Measurements from ENCODE around the gene NT5DC4.

The NT5DC4 gene

DNA sequence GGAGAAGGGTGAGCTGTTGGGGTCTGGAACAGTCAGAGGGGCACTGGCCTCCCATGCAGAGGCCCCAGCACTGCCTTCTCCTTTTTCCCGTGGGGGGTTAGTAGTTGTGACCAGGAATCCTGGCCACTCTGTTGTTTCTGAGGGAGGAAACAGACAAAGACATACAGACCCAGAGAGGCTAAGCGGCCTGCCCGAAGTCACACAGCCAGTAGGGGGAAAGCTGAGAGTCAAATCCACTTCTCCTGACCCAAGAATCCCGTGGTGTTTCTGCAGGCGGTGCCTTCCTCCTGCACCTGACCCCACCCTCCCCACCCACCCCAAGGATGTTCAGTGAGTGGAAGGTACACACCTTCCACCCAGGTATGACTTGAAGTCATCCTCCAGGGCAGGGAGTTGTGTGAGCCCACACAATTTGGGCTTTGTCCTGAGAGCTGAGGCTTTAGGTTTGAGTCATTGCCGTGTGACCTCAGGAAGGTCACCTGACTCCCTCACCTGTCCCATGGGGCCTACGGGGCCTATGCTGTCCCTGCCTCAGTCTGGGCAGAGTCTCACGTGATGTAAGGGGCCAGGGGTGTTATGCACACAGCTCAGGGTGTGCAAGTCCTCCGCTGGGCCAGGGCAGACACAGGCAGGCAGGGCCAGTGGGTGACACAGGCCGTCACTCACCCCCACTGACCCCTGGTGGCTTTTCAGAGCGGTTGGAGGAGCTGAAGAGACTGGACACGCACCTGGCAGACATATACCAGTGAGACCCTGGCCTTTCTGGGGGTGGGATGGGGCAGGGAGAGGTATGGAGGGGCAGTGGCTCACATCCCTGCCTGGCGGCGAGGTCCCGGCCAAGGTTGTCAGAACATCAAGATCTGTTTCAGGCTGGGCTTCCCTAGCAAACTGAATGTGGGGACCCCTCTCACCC lies 5.0 kb downstream of the NT5DC4 start:
- Histone ChIP-seq H3K4me2 (ENCODE audit: low read depth, low read length) (no peak overlapping the region), H3K9me3 (replicated peaks; ENCODE audit: insufficient read depth, low read length) (no peaks in the 10 kb centered on the region), H3K27me3 (replicated peaks; ENCODE audit: insufficient read depth, low read length) (peaks cover 6% of the 10 kb centered on the region; the same call in 1 of the 2 replicates), H3K27ac (ENCODE audit: low read length) (no peak overlapping the region), H2AFZ (ENCODE audit: low read length) (no peak overlapping the region), H3K36me3 (replicated peaks; ENCODE audit: insufficient read depth, low read length) (no peaks in the 10 kb centered on the region), H3K79me2 (ENCODE audit: low read length) (no peaks in the 10 kb centered on the region), H4K20me1 (ENCODE audit: insufficient read depth, low read length) (no peaks in the 10 kb centered on the region), H3K4me1 (ENCODE audit: low read length) (no peaks in the 10 kb centered on the region), H3K4me3 (ENCODE audit: low read length) (no peak overlapping the region), H3K9me2 (replicated peaks; ENCODE audit: insufficient read depth, low read length) (no peaks in the 10 kb centered on the region), H3F3A (ENCODE audit: insufficient read depth, low read length) (no peaks in the 10 kb centered on the region), H3K9ac (ENCODE audit: low read length) (no peak overlapping the region)
- TF ChIP-seq, protein P1, sequence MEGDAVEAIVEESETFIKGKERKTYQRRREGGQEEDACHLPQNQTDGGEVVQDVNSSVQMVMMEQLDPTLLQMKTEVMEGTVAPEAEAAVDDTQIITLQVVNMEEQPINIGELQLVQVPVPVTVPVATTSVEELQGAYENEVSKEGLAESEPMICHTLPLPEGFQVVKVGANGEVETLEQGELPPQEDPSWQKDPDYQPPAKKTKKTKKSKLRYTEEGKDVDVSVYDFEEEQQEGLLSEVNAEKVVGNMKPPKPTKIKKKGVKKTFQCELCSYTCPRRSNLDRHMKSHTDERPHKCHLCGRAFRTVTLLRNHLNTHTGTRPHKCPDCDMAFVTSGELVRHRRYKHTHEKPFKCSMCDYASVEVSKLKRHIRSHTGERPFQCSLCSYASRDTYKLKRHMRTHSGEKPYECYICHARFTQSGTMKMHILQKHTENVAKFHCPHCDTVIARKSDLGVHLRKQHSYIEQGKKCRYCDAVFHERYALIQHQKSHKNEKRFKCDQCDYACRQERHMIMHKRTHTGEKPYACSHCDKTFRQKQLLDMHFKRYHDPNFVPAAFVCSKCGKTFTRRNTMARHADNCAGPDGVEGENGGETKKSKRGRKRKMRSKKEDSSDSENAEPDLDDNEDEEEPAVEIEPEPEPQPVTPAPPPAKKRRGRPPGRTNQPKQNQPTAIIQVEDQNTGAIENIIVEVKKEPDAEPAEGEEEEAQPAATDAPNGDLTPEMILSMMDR (IDR thresholded peaks at IDR 0.05; ENCODE audit: low read length) = no peak
- no peak for TF ChIP-seq EZH2 (optimal IDR thresholded peaks at IDR 0.05; ENCODE audit: low read depth, low read length)
- no peak for TF ChIP-seq EZH2phosphoT487 (IDR thresholded peaks at IDR 0.05; ENCODE audit: low read length)
- DNase-seq = no peak

DNA sequence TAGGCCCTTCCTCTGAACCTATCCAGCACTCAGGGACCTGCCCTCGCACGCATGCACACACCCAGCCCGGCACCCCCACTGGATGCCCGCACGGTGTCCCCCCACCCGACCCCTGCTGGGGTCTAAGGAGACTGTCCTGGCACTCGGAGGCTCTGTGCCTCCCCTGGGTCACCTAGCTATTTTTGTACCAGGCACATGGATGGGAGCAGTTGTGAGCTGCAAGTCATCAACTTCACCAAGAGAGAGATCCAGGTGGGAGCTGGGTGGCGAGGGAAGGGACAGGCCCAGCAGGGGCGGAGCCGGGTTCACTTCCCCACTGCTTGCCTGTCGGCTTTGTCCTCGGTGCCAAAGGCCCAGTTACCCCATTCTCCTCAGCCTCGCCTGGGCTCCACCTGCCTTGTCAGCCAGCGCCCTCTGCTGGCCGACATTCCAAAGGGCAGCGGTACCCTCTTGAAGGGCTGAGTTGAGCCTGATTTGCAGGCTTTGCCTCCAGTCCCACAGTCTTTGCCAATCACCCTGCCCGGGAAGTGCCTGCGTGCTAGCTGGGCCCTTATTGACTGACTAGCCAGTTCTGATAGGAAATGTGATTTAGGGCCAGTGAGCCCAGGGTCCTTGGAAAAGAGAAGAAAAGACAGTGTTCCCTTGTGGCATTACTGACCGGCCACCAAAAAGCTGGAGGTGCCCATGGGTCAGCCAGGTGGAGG lies 5.8 kb downstream of the NT5DC4 start:
- Histone ChIP-seq H3K27me3 (replicated peaks; ENCODE audit: insufficient read depth, low read length) (peaks cover 6% of the 10 kb centered on the region; the same call in 1 of the 2 replicates), H3K9me2 (replicated peaks; ENCODE audit: insufficient read depth, low read length) (no peaks in the 10 kb centered on the region), H3K79me2 (ENCODE audit: low read length) (no peaks in the 10 kb centered on the region), H3K4me1 (ENCODE audit: low read length) (no peaks in the 10 kb centered on the region), H3K27ac (ENCODE audit: low read length) (no peak overlapping the region), H3K9me3 (replicated peaks; ENCODE audit: insufficient read depth, low read length) (no peaks in the 10 kb centered on the region), H4K20me1 (ENCODE audit: insufficient read depth, low read length) (no peaks in the 10 kb centered on the region), H3F3A (ENCODE audit: insufficient read depth, low read length) (no peaks in the 10 kb centered on the region), H3K9ac (ENCODE audit: low read length) (no peak overlapping the region), H3K4me2 (ENCODE audit: low read depth, low read length) (peak overlapping the region; percentile 12; the same call in 1 of the 2 replicates), H2AFZ (ENCODE audit: low read length) (peak overlapping the region; percentile 20; the same call in 1 of the 2 replicates), H3K4me3 (ENCODE audit: low read length) (no peak overlapping the region), H3K36me3 (replicated peaks; ENCODE audit: insufficient read depth, low read length) (no peaks in the 10 kb centered on the region)
- DNase-seq = peak; percentile 83
- TF ChIP-seq EZH2phosphoT487 (IDR thresholded peaks at IDR 0.05; ENCODE audit: low read length) (no peak), EZH2 (optimal IDR thresholded peaks at IDR 0.05; ENCODE audit: low read depth, low read length) (no peak)
- TF ChIP-seq, protein P1 (IDR thresholded peaks at IDR 0.05; ENCODE audit: low read length) = peak; percentile 98

DNA sequence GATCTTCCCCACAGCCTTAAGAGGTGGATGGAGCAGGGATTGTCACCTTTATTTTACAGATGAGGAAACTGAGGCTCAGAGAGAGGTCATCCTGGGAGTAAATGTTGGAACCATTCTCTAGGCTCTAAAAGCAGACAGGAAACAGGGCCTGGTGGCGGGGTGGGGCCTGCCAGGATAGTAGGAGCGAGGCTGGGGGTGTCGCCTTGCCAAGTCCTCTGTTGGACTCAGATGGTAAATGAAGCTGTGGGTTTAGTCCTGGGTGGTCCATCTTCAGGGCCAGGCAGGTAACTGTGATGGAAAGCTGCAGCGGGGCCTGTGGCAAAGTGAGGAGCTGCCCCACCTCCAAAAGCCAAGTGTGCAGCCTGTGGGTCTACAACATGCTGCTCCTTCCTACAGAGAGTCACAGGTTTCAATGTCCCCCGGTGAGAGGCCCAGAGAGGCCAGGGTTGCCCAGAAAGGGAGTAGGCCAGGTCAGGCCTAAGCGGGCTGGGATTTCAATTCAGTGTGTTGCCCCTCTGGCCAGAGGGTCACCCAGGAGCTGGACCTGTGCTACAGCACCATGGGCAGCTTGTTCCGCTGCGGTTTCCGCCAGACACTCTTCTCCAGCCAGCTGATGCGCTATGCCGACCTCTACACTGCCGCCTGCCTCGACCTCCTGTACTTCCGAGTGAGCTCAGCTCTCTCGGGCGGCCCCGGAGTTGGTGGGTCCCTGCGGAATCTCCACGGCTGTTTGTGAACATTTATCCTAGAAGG lies 6.6 kb downstream of the NT5DC4 start:
- peaks cover 6% of the 10 kb centered on the region; the same call in 1 of the 2 replicates for H3K27me3 ChIP-seq (replicated peaks; ENCODE audit: insufficient read depth, low read length)
- H3K36me3 ChIP-seq (replicated peaks; ENCODE audit: insufficient read depth, low read length) = no peaks in the 10 kb centered on the region
- H3K9me2 ChIP-seq (replicated peaks; ENCODE audit: insufficient read depth, low read length) = no peaks in the 10 kb centered on the region
- no peaks in the 10 kb centered on the region for H3K79me2 ChIP-seq (ENCODE audit: low read length)
- no peak overlapping the region for H3K4me3 ChIP-seq (ENCODE audit: low read length)
- no peaks in the 10 kb centered on the region for H3K9me3 ChIP-seq (replicated peaks; ENCODE audit: insufficient read depth, low read length)
- no peak overlapping the region for H3K9ac ChIP-seq (ENCODE audit: low read length)
- DNase-seq = no peak
- no peak for TF ChIP-seq EZH2phosphoT487 (IDR thresholded peaks at IDR 0.05; ENCODE audit: low read length)
- TF ChIP-seq, protein P1 (IDR thresholded peaks at IDR 0.05; ENCODE audit: low read length) = no peak
- TF ChIP-seq EZH2 (optimal IDR thresholded peaks at IDR 0.05; ENCODE audit: low read depth, low read length) = no peak
- no peaks in the 10 kb centered on the region for H3K4me1 ChIP-seq (ENCODE audit: low read length)
- no peak overlapping the region for H2AFZ ChIP-seq (ENCODE audit: low read length)
- H3K4me2 ChIP-seq (ENCODE audit: low read depth, low read length) = no peak overlapping the region
- H3F3A ChIP-seq (ENCODE audit: insufficient read depth, low read length) = no peaks in the 10 kb centered on the region
- no peak overlapping the region for H3K27ac ChIP-seq (ENCODE audit: low read length)
- no peaks in the 10 kb centered on the region for H4K20me1 ChIP-seq (ENCODE audit: insufficient read depth, low read length)

Measured in MM.1S (cell line).